Raji (cell line): ENCODE measurements around the gene CDK6.

Source experiments
- POLR2A ChIP-seq: IDR thresholded peaks from 2 replicates; pipeline ENCODE4 v1.6.1; 2011; ENCODE audit warnings: low read depth, low read length, control low read depth; ENCODE audit not compliant: insufficient read depth

The CDK6 gene

GRCh38 chr7:92595281-92595680 lies 241.1 kb downstream of the CDK6 start:
- TF ChIP-seq POLR2A: no peak

GRCh38 chr7:92594746-92595145 lies 241.6 kb downstream of the CDK6 start:
- TF ChIP-seq POLR2A: no peak

- TF ChIP-seq POLR2A: no peak
These were observed 245.6 kb downstream of the CDK6 start for GRCh38 chr7:92590711-92591310.

- TF ChIP-seq POLR2A: no peak
These were observed 247.3 kb downstream of the CDK6 start for GRCh38 chr7:92589056-92589455.

GRCh38 chr7:92588561-92588960 lies 247.8 kb downstream of the CDK6 start:
- TF ChIP-seq POLR2A: no peak

GRCh38 chr7:92586841-92587240 lies 249.5 kb downstream of the CDK6 start:
- TF ChIP-seq POLR2A: no peak

- no peak for TF ChIP-seq POLR2A
These were observed 250.0 kb downstream of the CDK6 start for GRCh38 chr7:92586403-92586802.

- no peak for TF ChIP-seq POLR2A
These were observed 251.4 kb downstream of the CDK6 start for GRCh38 chr7:92584953-92585352.

GRCh38 chr7:92582948-92583347 lies 253.4 kb downstream of the CDK6 start:
- TF ChIP-seq POLR2A: no peak

- no peak for TF ChIP-seq POLR2A
These were observed 260.1 kb downstream of the CDK6 start for GRCh38 chr7:92576296-92576695.

GRCh38 chr7:92569137-92569536 lies 267.2 kb downstream of the CDK6 start:
- no peak for TF ChIP-seq POLR2A

GRCh38 chr7:92567460-92567859 lies 268.9 kb downstream of the CDK6 start:
- TF ChIP-seq POLR2A: no peak

GRCh38 chr7:92563345-92563744 lies 273.0 kb downstream of the CDK6 start:
- no peak for TF ChIP-seq POLR2A

- TF ChIP-seq POLR2A: no peak
These were observed 275.8 kb downstream of the CDK6 start for GRCh38 chr7:92560602-92561001.

- TF ChIP-seq POLR2A: no peak
These were observed 278.5 kb downstream of the CDK6 start for GRCh38 chr7:92557808-92558362.

GRCh38 chr7:92557249-92557648 lies 279.1 kb downstream of the CDK6 start:
- TF ChIP-seq POLR2A: no peak
